HG03439 (cell line): Measurements from ENCODE around the gene OR2F2.

Source experiments
- ATAC-seq: cut with Tn5 transposase; IDR thresholded peaks from one replicate; pipeline ENCODE4 v1.9.1; 2021; ENCODE audit warnings: mild to moderate bottlenecking, moderate library complexity; ENCODE audit not compliant: unreplicated experiment

The OR2F2 gene

DNA sequence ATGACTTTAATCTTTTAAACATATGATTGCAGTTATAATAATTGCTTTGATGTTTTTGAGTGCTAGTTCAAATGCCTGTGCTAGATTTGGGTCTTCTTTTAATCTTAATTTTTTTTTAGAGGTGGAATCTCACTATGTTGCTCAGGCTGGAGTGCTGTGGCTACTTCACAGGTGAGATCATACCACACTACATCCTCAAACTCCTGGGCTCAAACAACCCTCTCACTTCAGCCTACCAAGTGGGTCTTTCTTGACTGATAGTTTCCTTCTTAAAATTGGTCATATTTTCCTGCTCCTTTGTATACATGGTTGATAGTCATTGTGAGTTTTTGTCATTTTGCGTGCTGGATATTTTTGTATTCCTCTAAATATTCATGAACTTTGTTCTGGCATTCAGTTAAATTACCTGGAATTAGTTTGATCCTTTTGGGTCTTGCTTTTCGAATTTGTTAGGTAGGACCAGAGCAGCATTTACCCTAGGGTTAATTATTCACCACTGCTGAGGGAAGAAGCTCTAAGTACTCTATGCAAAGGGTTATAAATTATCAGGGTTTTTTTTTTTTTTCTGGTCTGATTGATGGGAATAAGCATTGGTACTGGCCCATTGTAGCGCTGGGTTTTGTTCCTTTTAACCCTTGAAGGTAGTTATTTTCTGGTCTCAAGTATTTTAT is 21.0 kb upstream of the OR2F2 start:
- ATAC-seq, result no peak

- ATAC-seq, result no peak
Measured at GRCh38 chr7:143914938-143915652, 19.9 kb upstream of the OR2F2 start.

GRCh38 chr7:143924851-143925250 is 10.2 kb upstream of the OR2F2 start:
- ATAC-seq, result no peak

- peak; percentile 61 for ATAC-seq
Measured at GRCh38 chr7:143929224-143929920, 5.7 kb upstream of the OR2F2 start.

- no peak for ATAC-seq
Measured at GRCh38 chr7:143931739-143932138, 3.3 kb upstream of the OR2F2 start.

DNA sequence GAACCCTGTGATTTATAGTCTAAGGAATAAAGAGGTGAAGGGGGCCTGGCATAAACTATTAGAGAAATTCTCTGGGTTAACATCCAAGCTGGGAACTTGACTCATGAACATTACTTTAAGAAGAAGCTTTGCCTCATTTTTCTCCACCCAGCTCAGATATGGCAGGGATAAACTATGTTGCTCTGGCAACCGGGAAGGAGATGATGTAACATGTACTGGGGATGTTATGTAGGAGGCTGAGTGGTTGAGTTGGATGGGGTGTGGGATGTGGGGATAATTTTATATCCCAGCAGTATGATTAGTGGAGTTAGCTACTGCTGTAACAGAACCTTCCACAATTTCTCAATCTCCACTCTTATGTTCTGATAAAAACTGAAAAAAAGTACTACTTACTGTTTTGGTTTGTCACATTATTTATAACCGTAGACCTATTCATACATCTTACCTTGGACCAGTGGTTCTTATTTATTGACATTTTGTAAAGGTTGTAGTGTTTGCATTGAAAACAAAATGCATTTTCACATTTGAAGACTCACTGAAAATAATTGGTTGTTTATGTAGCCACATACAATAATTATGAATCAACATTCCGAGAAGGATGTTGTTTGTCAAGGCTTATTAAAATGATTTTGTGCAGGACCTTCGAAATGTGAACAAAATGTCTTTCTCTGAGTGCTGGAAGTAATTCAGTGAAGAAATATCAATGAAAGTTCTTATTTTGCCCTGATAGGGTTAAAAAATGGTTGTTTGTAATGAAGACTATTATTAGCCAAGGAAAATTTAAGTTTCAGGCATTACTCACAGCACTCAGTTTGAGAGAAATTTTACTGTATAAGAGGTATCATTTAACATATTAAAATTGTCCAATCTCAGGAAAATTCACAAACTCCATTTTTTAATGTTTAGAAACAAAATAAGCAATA is 1.3 kb downstream of the OR2F2 start:
- ATAC-seq, result no peak

- no peak for ATAC-seq
Measured at GRCh38 chr7:143938379-143939243, 3.6 kb downstream of the OR2F2 start.

- ATAC-seq, result no peak
Measured at GRCh38 chr7:143945423-143945822, 10.4 kb downstream of the OR2F2 start.

DNA sequence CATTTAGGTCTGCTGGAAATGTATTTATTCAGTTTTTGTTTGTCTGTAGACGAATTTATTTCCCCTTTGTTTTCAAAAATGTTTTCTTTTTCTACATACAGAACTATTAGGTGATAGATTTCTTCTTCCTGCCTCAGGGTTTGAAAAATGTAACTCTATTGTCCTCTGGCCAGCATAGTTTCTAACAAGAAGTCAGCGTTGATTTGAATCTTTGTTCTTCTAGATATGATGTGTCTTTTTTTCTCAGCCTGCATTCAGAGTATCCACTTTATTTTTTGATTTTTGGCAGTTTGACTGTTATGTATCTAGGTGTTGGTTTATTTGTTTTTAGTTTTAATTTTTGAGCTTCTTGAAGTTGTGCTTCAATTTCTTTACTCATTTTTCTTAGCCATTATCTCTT is 12.1 kb downstream of the OR2F2 start:
- ATAC-seq, result no peak

GRCh38 chr7:143948733-143949132 is 13.7 kb downstream of the OR2F2 start:
- ATAC-seq, result no peak

- no peak for ATAC-seq
Measured at GRCh38 chr7:143953421-143953820, 18.4 kb downstream of the OR2F2 start.

GRCh38 chr7:143954135-143954534 is 19.1 kb downstream of the OR2F2 start:
- ATAC-seq, result no peak

DNA sequence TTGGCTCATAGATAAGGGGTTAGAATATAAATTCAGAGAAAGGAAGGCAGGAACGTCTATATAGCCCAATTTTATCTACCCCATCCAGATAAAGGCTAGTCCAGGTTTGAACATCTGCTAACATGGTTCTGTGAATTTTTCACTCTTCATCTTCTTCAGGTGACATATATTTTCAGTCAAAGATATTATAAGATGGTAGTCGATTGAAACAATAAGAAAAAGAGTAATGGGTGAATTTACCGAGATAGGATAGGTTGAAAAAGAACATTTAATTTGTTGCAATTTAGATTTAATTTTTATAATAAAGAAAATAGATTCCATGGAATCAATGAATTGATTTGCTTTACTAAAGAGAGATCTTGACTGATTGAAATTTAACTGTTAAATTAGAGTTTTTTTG is 19.5 kb downstream of the OR2F2 start, which contains the start of gene OR2F1:
Gene OR2F1 (plus strand): TSS at position 301 of the 400 bp plus-strand sequence. CDS start 5,127 bp downstream, outside the sequence.
- no peak for ATAC-seq

GRCh38 chr7:143958781-143959180 is 23.7 kb downstream of the OR2F2 start:
- no peak for ATAC-seq

GRCh38 chr7:143960813-143961610 is 26.0 kb downstream of the OR2F2 start:
- ATAC-seq, result no peak

DNA sequence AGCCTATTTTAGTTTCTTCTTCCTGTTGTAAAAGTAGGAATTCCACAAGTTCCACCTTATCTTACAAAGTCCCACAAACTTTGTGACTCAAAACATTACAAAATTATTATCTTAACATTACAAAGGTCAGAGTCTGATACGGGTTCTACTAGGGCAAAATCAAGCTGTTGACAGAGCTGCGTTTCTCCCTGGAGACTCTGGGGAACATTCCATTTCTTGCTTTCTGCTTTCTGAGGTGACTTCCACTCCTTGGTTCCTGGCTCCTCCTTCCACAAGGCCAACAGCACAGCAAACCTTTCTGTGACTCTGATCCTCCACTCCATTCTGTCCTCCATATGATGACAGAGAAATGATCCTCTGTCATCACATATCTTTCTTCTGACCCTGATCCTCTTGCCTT is 30.2 kb downstream of the OR2F2 start:
- no peak for ATAC-seq

GRCh38 chr7:143967398-143967797 is 32.4 kb downstream of the OR2F2 start:
- no peak for ATAC-seq

- ATAC-seq, result no peak
Measured at GRCh38 chr7:143973870-143974416, 38.9 kb downstream of the OR2F2 start.

DNA sequence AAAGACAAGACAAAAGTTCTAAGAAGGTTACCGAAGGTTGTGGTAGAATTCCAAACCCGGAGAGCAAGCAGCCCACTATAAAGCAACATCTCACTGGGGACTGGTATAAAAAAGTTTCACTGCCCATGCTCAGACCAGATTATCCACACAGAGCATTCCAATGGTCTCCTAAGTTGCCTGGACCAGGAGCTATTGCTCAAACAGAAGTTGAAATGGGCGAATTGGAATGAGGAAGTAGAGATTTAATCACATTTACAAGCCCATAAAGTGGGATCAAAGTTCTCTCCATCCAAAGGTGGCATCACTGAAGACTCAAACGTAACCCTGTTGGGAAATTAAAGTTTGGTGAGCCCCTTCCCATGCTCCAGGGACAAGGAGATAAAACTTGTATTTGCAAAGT is 39.4 kb downstream of the OR2F2 start:
- ATAC-seq, result no peak
